Gastroesophageal sphincter (tissue), 4 donors: ENCODE measurements around the gene EVA1A. TPM values are rescaled to one million over a fixed set of nuclear protein-coding genes. Genes with fewer than 3 reads are reported as not detected.
A peak's percentile ranks its signal among the peaks of the same experiment; 100 is the strongest.

Experiments used
- ATAC-seq: fragments of 150-250 bp; one replicate; pipeline ENCODE4 v1.9.1; 2016; ENCODE audit warnings: mild to moderate bottlenecking, moderate library complexity
- H3K27ac ChIP-seq, 4 donors: fragments of 200-600 bp; sonication (generic) in 3 of 4; 1 replicate in 3 of 4; 2 replicates in 1 of 4; pipeline ENCODE4 v1.5.1; 2016 to 2019
- H3K27me3 ChIP-seq: fragments of 200-600 bp; sonication (generic); one replicate; pipeline ENCODE4 v1.5.1; 2019
- H3K36me3 ChIP-seq, 2 donors: fragments of 200-600 bp; sonication (generic); one replicate each; pipeline ENCODE4 v1.5.1; 2019; ENCODE audit warnings: control low read depth in 1 of 2
- H3K4me1 ChIP-seq, 3 donors: fragments of 200-600 bp; sonication (generic); 1 replicate in 2 of 3; 2 replicates in 1 of 3; pipeline ENCODE4 v1.5.1; 2016 to 2019; ENCODE audit warnings: control low read depth in 2 of 3
- H3K4me3 ChIP-seq, 2 donors: fragments of 200-600 bp; sonication (generic); one replicate each; pipeline ENCODE4 v1.5.1; 2019; ENCODE audit warnings: mild to moderate bottlenecking in 1 of 2, moderate library complexity in 1 of 2
- H3K9me3 ChIP-seq, 3 donors: fragments of 200-600 bp; sonication (generic); one replicate each; pipeline ENCODE4 v1.5.1; 2017 to 2019; ENCODE audit warnings: control low read depth in 2 of 3
- CTCF ChIP-seq, 4 experiments: fragments of 200-600 bp in 2 of 4; fragments of 450-650 bp in 2 of 4; sonication (generic) in 1 of 4; IDR thresholded peaks; one replicate each; pipeline ENCODE4 v1.5.1; 2017 to 2019; ENCODE audit warnings: antibody characterized with exemption in 4 of 4, mild to moderate bottlenecking in 2 of 4, moderate library complexity in 2 of 4
- EP300 ChIP-seq: sonication (generic); formaldehyde crosslinking; IDR thresholded peaks from one replicate; pipeline ENCODE4 v1.6.1; 2017; ENCODE audit warnings: antibody characterized with exemption, mild to moderate bottlenecking
- POLR2A ChIP-seq, 2 donors: fragments of 450-650 bp; IDR thresholded peaks; one replicate each; pipeline ENCODE4 v1.6.1; 2017; ENCODE audit warnings: antibody characterized with exemption in 2 of 2, mild to moderate bottlenecking in 2 of 2, moderate library complexity in 1 of 2
- POLR2AphosphoS5 ChIP-seq: sonication (generic); formaldehyde crosslinking; IDR thresholded peaks from one replicate; pipeline ENCODE4 v1.6.1; 2017; ENCODE audit warnings: antibody characterized with exemption
- WGBS, 2 donors: methylation state at CpG; one replicate each; pipeline ENCODE4 v1.1.5; 2018; ENCODE audit warnings: low coverage in 1 of 2; 5-methylcytosine and 5-hydroxymethylcytosine counted together
- total RNA-seq, 4 donors: library from RNA; depleted of rRNA; stranded (reverse); fragments of >200 nt; gene quantifications; one replicate each; pipeline ENCODE4 v1.1.0, GENCODE V29; 2016

EVA1A gene
- total RNA-seq, 4 donors from 2014 or later = 0.74 TPM; not detected in 3

GRCh38 chr2:75475049-75475448 is 85.7 kb downstream of the EVA1A start:
- WGBS, 2 donors = 69% methylated on average over 2 of the region's 2 CpGs; no CpG with 5 or more reads in 1 of the 2 donors
- no peaks in the 10 kb centered on the region for H3K27me3 ChIP-seq
- no peak for TF ChIP-seq POLR2A (IDR thresholded peaks at IDR 0.05)
- no peak for TF ChIP-seq CTCF (IDR thresholded peaks at IDR 0.05)
- no peak for TF ChIP-seq POLR2AphosphoS5
- TF ChIP-seq EP300 = no peak
- no peak overlapping the region for H3K4me3 ChIP-seq
- H3K36me3 ChIP-seq = no peaks in the 10 kb centered on the region
- no peaks in the 10 kb centered on the region for H3K9me3 ChIP-seq
- H3K4me1 ChIP-seq = no peaks in the 10 kb centered on the region
- H3K27ac ChIP-seq = no peak overlapping the region
- ATAC-seq = no peak

- no peak for TF ChIP-seq CTCF (IDR thresholded peaks at IDR 0.05)
- TF ChIP-seq POLR2AphosphoS5 = no peak
- no peak for TF ChIP-seq POLR2A (IDR thresholded peaks at IDR 0.05)
- no peak for TF ChIP-seq EP300
- Histone ChIP-seq H3K27ac (no peak overlapping the region), H3K36me3 (no peaks in the 10 kb centered on the region), H3K27me3 (no peaks in the 10 kb centered on the region), H3K4me3 (no peak overlapping the region), H3K9me3 (no peaks in the 10 kb centered on the region), H3K4me1 (no peaks in the 10 kb centered on the region)
- 89 to 90% methylated on average over 6 to 7 of the region's 8 CpGs for WGBS, 2 donors
- no peak for ATAC-seq
Measured at GRCh38 chr2:75474115-75474514, 86.6 kb downstream of the EVA1A start.

GRCh38 chr2:75466708-75467311 is 93.9 kb downstream of the EVA1A start:
- no peak for ATAC-seq
- H3K36me3 ChIP-seq = no peaks in the 10 kb centered on the region
- no peaks in the 10 kb centered on the region for H3K9me3 ChIP-seq
- H3K27ac ChIP-seq = no peak overlapping the region
- WGBS, 2 donors = 43 to 69% methylated on average over 2 to 3 of the region's 3 CpGs
- no peak for TF ChIP-seq CTCF (IDR thresholded peaks at IDR 0.05)
- TF ChIP-seq EP300 = no peak
- H3K27me3 ChIP-seq = peaks cover 10% of the 10 kb centered on the region
- no peak overlapping the region for H3K4me3 ChIP-seq
- no peaks in the 10 kb centered on the region for H3K4me1 ChIP-seq

DNA sequence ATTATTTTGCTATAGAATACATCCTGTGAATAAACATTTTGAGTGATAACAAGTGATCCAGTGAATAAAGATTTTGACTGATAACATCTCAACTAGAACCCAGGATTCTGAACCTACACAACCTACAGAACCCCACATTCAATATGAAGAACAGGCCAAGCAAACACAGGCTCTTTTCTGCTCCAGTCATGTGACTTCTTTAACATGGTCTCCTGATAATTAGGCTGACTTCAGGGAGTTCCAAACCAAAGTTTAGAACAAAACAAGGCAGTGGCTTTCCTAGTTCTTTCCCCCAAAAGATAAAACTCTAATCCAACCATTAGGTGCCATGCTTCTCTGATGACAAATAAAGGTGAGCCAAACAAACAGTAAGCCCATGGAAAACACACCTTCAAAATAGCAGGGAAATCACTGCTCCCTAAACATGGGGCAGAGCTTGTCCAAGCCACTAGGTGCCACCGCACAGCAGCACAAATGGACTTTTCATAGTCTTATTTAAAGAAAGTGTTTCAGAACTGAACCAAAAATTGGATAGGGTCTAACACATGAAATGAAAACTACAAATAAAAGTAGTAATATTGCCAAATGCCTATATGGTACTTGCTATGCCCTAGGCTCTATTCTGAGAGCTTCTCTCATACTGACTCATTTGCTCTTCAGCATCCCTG is 95.3 kb downstream of the EVA1A start:
- ATAC-seq = no peak
- Histone ChIP-seq H3K27ac (no peak overlapping the region), H3K27me3 (peaks cover 10% of the 10 kb centered on the region), H3K4me3 (no peak overlapping the region), H3K9me3 (peaks cover 0 to 4% (median 0%) of the 10 kb centered on the region in 3 donors), H3K36me3 (no peaks in the 10 kb centered on the region), H3K4me1 (no peaks in the 10 kb centered on the region)
- 67 to 70% methylated on average over 1 of the region's 1 CpG for WGBS, 2 donors
- TF ChIP-seq CTCF (IDR thresholded peaks at IDR 0.05) = peak in 1 of 4 experiments; percentile 17
- no peak for TF ChIP-seq POLR2AphosphoS5
- no peak for TF ChIP-seq POLR2A (IDR thresholded peaks at IDR 0.05)

DNA sequence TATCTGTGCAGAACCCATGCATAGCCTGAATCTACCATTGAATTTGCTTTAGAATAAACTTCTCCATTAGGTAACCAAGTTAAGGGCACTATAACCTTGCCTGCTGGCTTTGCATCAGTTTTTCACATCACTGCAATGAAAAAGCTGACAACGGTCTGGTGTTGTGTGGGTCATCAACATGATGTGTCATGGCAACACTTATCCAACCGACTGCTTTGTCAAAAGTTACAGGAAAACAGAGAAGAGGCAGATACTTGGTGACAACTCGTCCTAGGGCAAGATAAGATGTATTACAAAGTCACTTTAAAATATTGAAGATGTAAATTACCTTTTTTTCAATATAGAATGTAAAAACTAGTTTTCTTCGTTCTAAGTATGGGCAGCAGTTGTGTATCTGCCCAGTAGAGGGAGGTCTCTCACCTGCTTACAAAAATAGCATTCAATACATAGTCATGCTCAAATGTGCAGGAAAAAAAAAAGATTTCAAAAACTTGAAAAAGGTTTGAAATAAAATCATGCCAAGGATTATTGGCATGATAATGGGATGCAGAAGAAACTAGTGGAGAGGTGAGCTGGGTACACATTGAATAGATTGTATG is 96.3 kb downstream of the EVA1A start:
- Histone ChIP-seq H3K4me3 (no peak overlapping the region), H3K9me3 (peaks cover 0 to 4% (median 0%) of the 10 kb centered on the region in 3 donors), H3K27me3 (peaks cover 10% of the 10 kb centered on the region), H3K27ac (no peak overlapping the region), H3K4me1 (no peaks in the 10 kb centered on the region), H3K36me3 (no peaks in the 10 kb centered on the region)
- ATAC-seq = no peak
- 30 to 33% methylated on average over 3 to 4 of the region's 4 CpGs for WGBS, 2 donors
- TF ChIP-seq EP300 (no peak), CTCF (IDR thresholded peaks at IDR 0.05) (peak in 3 of 4 experiments; percentile 10 to 40 (median 32))
